GM23338 (cell line): ENCODE measurements around the gene PLEKHM2.

Experiments used
- JUNB ChIP-seq: IDR thresholded peaks from one replicate; pipeline ENCODE4 v1.6.1; 2016; ENCODE audit warnings: antibody characterized with exemption; ENCODE audit not compliant: unreplicated experiment
- REST ChIP-seq: IDR thresholded peaks from one replicate; pipeline ENCODE4 v1.6.1; 2018; ENCODE audit warnings: antibody characterized with exemption; ENCODE audit not compliant: unreplicated experiment
- TF ChIP-seq, protein P1 (sequence below), 2 experiments: fragments of 200-600 bp in 1 of 2; sonication (generic) in 1 of 2; conservative IDR thresholded peaks; 2 replicates each; pipeline versions ENCODE4 v1.5.1 to v1.6.1; 2016 to 2017; ENCODE audit warnings: antibody characterized with exemption in 2 of 2, low read depth in 2 of 2, mild to moderate bottlenecking in 2 of 2, moderate library complexity in 1 of 2

DNA sequence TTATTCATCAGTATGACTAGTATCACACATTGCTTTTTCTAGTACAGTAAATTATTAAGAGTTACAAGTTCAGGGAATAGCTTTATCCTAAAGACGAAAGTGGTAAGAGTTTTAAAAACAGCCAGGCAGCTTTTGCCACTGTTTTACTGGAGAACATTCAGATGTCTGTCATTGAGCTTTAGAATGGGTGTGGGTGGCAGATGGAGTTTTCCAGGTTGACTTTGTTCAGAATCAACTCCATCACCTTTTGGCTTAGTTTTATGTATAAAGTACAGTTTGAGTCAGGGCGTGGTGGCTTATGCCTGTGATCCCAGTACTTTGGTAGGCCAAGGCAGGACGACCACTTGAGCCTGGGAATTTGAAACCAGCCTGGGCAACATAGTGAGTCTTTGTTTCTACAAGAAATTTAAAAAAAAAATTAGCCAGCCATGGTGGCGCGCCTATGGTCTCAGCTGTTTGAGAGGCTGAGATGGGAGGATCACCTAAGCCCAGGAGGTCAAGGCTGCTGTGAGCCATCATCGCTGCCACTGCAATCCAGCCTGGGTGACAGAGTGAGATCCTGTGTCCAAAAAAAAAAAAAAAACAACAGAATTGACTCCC, 29.9 kb upstream of the PLEKHM2 start:
- TF ChIP-seq JUNB (no peak), REST (no peak)
- TF ChIP-seq, protein P1, sequence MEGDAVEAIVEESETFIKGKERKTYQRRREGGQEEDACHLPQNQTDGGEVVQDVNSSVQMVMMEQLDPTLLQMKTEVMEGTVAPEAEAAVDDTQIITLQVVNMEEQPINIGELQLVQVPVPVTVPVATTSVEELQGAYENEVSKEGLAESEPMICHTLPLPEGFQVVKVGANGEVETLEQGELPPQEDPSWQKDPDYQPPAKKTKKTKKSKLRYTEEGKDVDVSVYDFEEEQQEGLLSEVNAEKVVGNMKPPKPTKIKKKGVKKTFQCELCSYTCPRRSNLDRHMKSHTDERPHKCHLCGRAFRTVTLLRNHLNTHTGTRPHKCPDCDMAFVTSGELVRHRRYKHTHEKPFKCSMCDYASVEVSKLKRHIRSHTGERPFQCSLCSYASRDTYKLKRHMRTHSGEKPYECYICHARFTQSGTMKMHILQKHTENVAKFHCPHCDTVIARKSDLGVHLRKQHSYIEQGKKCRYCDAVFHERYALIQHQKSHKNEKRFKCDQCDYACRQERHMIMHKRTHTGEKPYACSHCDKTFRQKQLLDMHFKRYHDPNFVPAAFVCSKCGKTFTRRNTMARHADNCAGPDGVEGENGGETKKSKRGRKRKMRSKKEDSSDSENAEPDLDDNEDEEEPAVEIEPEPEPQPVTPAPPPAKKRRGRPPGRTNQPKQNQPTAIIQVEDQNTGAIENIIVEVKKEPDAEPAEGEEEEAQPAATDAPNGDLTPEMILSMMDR (conservative IDR thresholded peaks at IDR 0.05; ENCODE audit: low read depth in 2 of 2), result no peak
